Gastroesophageal sphincter (tissue), 3 donors: ENCODE data around the gene NR3C2.

Experiments used
- EP300 ChIP-seq: sonication (generic); formaldehyde crosslinking; IDR thresholded peaks from one replicate; pipeline ENCODE4 v1.6.1; 2017; ENCODE audit warnings: antibody characterized with exemption, mild to moderate bottlenecking
- TF ChIP-seq, protein P1 (sequence below), 4 experiments: fragments of 200-600 bp in 2 of 4; fragments of 450-650 bp in 2 of 4; sonication (generic) in 1 of 4; IDR thresholded peaks; one replicate each; pipeline ENCODE4 v1.5.1; 2017 to 2019; ENCODE audit warnings: antibody characterized with exemption in 4 of 4, mild to moderate bottlenecking in 2 of 4, moderate library complexity in 2 of 4

DNA sequence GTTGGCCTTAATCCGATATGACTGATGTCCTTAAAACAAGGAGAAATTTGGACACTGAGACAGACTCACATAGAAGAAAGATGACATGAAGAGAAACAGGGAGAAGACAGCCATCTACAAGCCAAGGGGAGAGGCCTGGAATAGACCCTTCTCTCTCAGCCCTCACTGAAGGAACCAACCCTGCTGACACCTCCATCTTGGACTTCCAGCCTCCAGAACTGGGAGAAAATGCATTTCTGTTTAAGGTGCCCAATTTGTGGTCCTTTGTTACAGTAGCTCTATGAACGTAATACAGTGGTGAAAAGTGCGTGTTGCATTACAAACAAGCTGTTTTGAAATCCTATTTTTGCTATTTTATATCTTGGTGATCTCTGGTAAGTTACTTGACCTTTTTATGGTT, 366.8 kb downstream of the NR3C2 start:
- TF ChIP-seq, protein P1, sequence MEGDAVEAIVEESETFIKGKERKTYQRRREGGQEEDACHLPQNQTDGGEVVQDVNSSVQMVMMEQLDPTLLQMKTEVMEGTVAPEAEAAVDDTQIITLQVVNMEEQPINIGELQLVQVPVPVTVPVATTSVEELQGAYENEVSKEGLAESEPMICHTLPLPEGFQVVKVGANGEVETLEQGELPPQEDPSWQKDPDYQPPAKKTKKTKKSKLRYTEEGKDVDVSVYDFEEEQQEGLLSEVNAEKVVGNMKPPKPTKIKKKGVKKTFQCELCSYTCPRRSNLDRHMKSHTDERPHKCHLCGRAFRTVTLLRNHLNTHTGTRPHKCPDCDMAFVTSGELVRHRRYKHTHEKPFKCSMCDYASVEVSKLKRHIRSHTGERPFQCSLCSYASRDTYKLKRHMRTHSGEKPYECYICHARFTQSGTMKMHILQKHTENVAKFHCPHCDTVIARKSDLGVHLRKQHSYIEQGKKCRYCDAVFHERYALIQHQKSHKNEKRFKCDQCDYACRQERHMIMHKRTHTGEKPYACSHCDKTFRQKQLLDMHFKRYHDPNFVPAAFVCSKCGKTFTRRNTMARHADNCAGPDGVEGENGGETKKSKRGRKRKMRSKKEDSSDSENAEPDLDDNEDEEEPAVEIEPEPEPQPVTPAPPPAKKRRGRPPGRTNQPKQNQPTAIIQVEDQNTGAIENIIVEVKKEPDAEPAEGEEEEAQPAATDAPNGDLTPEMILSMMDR (IDR thresholded peaks at IDR 0.05): no peak
- no peak for TF ChIP-seq EP300
